ENCODE data around the gene CELA2B. TPM values are rescaled to one million over a fixed set of nuclear protein-coding genes. Genes with fewer than 3 reads are reported as not detected.

Gene CELA2B
- total and polyA plus RNA-seq, 10 of the 15 experiments (the other 5 are each of a cell fraction or from before 2014, with no cell fraction given): not detected

DNA sequence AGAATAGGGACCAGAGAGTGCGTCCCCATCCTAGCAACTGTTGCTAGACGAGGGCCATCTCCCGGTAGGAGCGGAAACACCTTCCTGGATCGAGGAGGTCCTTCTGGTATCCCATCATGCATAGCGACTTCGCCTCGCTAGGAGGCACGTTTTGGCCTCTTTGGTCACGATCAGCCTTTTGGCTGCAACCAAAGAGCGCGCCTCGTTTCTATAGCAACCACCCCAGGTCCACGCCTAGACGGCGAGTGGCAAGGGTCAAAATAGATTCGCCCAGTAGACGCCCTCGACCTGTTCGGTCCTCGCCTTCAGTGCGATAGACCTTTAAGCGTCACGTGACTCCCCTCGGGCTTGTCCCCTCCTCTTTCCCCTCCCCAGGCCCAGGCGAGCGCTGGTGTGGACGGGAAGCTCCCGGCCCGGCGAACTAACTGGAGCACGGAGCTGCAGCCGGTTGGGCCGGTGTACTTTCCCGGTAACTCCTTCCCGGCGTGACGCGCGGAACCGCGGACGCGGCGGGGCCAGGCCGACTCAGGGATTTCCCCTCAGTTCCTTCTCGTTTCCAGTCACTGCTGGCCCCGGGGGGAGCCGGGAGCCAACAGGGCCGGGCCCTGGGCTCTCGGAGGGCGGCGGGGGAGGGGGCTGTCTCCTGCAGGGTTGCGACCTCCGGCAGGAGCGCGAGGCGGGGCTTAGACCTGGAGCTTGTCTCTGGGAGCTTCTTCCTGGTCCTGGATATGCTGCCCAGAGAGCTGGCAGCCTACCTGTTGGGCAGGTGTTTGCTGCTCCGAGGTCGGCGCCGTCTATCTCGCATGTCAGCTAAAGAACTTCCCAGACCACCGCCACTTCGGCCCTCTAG, 50.8 kb downstream of the CELA2B start, which contains the start of gene DNAJC16 (continued):
- TF ChIP-seq IKZF1 (conservative IDR thresholded peaks at IDR 0.05) (peak; percentile 90), ZNF687 (IDR thresholded peaks at IDR 0.05) (no peak), CBX5 (IDR thresholded peaks at IDR 0.05; ENCODE audit: low read depth) (no peak), SKIL (IDR thresholded peaks at IDR 0.05; ENCODE audit: low read depth, poor library complexity, severe bottlenecking) (no peak), ASH2L (IDR thresholded peaks at IDR 0.05; ENCODE audit: borderline replicate concordance, low read depth) (no peak), KAT2A (conservative IDR thresholded peaks at IDR 0.05; ENCODE audit: control insufficient read depth, low read depth, low read length) (no peak), ZBTB40 (IDR thresholded peaks at IDR 0.05; ENCODE audit: borderline replicate concordance) (peak; percentile 76; the same call in 1 of the 2 replicates), CHD4 (IDR thresholded peaks at IDR 0.05) (no peak), E2F4 (IDR thresholded peaks at IDR 0.05; ENCODE audit: low read depth, low read length) (no peak), STAT3 (IDR thresholded peaks at IDR 0.05; ENCODE audit: low read depth, low read length) (0 out of 2 replicates have a peak, but pooled peaks have one; percentile 66), ZNF274 (IDR thresholded peaks at IDR 0.05; ENCODE audit: insufficient read depth, insufficient read length) (no peak), RCOR1 (conservative IDR thresholded peaks at IDR 0.05; ENCODE audit: low read depth, low read length) (no peak), BCL11A (IDR thresholded peaks at IDR 0.05; ENCODE audit: low read depth, low read length) (no peak), TARDBP (IDR thresholded peaks at IDR 0.05; ENCODE audit: borderline replicate concordance) (peak; percentile 76; the same call in 1 of the 2 replicates), ZNF207 (IDR thresholded peaks at IDR 0.05; ENCODE audit: borderline replicate concordance) (peak; percentile 70), TAF1 (IDR thresholded peaks at IDR 0.05; ENCODE audit: borderline replicate concordance, low read depth, low read length) (peak; percentile 69; the same call in 1 of the 2 replicates), NFXL1 (IDR thresholded peaks at IDR 0.05; ENCODE audit: borderline replicate concordance) (no peak), RELA (IDR thresholded peaks at IDR 0.05; ENCODE audit: borderline replicate concordance, partially characterized antibody) (peak; percentile 80)

Measured in GM12878 (cell line).